ENCODE results near the gene PATJ. TPM values are rescaled to one million over a fixed set of nuclear protein-coding genes. Genes with fewer than 3 reads are reported as not detected.

PATJ gene
- total RNA-seq, 8 experiments from 2014 or later = 2.7 to 173 (median 22.4) TPM

DNA sequence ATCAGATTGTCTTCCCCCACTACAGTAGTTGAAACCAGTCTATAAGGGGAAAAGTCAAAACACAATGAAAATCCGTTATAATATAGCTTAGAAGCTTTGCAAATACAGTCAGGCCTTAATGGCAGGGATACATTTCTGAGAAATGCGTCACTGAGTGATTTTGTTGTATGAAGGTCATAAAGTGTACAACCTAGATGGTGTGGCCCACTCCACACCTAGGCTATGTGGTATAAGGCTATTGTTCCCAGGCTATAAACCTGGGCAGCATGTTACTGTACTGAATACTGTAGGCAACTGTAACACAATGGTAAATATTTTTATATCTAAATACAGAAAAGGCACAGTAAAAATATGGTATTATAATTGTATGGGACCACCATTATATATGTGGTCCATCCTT lies 264.4 kb downstream of the PATJ start:
- no peaks in the 10 kb centered on the region for H3K4me1 ChIP-seq (replicated peaks in 1 of 2)
- ATAC-seq (replicated peaks in 6 of 8) = no peak
- H3K4me3 ChIP-seq = no peak overlapping the region
- in situ Hi-C loops (cut with MboI; ENCODE audit: low pct_unique_long_range_greater_than_20kb in 2 of 9, low sequenced_read_pairs in 9 of 9, unreplicated experiment in 9 of 9) = no loop called here
- H3K27ac ChIP-seq = no peak overlapping the region
- WGBS, 10 experiments = 54 to 100% (median 88%) methylated on average over 1 to 2 of the region's 2 CpGs; no CpG with 5 or more reads in 3 of the 10 experiments

DNA sequence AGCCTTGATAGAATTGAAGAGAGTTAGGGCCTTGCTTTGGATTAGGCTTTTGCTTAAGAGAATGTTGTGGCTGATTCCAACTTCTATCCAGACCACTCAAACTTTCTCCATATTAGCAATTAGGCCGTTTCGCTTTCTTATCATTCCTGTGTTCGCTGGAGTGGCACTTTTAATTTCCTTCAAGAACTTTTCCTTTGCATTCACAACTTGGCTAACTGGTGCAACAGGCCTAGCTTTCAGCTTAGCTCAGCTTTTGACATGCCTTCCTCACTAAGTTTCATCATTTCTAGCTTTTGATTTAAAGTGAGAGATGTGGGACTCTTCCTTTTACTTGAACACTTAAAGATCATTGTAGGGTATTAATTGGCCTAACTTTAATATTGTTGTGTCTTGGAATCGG lies 268.7 kb downstream of the PATJ start:
- in situ Hi-C loops (cut with MboI; ENCODE audit: low pct_unique_long_range_greater_than_20kb in 2 of 9, low sequenced_read_pairs in 9 of 9, unreplicated experiment in 9 of 9) = no loop called here
- Histone ChIP-seq H3K27ac (no peak overlapping the region), H3K4me1 (replicated peaks in 1 of 2) (no peaks in the 10 kb centered on the region), H3K4me3 (no peak overlapping the region)
- ATAC-seq (replicated peaks in 6 of 8) = no peak
- 58 to 100% (median 81%) methylated on average over 1 to 4 of the region's 4 CpGs; no CpG with 5 or more reads in 1 of the 10 experiments for WGBS, 10 experiments

DNA sequence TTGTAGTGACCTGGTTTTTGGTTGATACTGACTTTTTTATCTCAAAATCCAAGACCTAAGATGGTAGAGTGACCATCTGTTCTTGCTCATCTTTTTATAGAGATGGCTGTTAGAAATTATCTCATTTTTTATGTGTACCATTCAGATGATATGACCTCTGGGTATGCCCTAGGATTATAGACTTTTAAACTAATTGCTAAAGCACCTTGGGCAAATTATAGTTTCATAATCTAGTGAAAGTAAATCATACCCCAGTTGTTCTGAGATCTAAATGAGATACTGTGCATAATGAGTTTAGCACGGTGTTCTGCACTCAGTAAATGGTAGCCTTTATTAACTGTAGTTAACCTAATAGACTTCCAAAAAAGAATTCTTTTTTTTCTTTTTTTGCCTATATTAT lies 269.8 kb downstream of the PATJ start:
- 50 to 100% (median 80%) methylated on average over 1 of the region's 1 CpG; no CpG with 5 or more reads in 2 of the 10 experiments for WGBS, 10 experiments

DNA sequence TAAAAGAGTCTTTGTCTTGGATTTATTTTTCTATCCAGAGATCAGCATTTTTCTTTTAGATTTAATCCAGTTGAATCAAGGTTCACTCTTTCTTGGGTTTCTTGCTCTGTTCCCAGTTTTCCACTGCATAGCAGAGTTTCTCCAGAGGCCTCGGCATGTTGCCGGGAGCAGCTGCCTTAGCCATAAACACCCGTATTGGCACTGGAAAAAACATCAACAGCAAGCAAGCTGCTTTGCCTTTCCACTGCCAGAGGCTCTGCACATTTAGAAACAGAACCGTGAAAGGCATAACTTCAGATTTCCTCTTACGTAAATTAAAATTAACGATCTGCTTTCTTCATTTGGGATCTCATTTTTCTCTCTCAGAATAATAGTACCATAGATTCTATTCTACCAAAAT lies 270.6 kb downstream of the PATJ start:
- no peaks in the 10 kb centered on the region for H3K4me1 ChIP-seq (replicated peaks in 1 of 2)
- no peak overlapping the region for H3K4me3 ChIP-seq
- in situ Hi-C loops (cut with MboI; ENCODE audit: low pct_unique_long_range_greater_than_20kb in 2 of 9, low sequenced_read_pairs in 9 of 9, unreplicated experiment in 9 of 9) = no loop called here
- 11 to 96% (median 73%) methylated on average over 1 to 6 of the region's 6 CpGs for WGBS, 10 experiments
- no peak for ATAC-seq (replicated peaks in 6 of 8)
- no peak overlapping the region for H3K27ac ChIP-seq

More for the DNA sequence above, 269.8 kb downstream of the PATJ start:
- H3K4me3 ChIP-seq = no peak overlapping the region
- in situ Hi-C loops (cut with MboI; ENCODE audit: low pct_unique_long_range_greater_than_20kb in 2 of 9, low sequenced_read_pairs in 9 of 9, unreplicated experiment in 9 of 9) = no loop called here
- no peak overlapping the region for H3K27ac ChIP-seq
- ATAC-seq (replicated peaks in 6 of 8) = no peak
- H3K4me1 ChIP-seq (replicated peaks in 1 of 2) = no peaks in the 10 kb centered on the region

DNA sequence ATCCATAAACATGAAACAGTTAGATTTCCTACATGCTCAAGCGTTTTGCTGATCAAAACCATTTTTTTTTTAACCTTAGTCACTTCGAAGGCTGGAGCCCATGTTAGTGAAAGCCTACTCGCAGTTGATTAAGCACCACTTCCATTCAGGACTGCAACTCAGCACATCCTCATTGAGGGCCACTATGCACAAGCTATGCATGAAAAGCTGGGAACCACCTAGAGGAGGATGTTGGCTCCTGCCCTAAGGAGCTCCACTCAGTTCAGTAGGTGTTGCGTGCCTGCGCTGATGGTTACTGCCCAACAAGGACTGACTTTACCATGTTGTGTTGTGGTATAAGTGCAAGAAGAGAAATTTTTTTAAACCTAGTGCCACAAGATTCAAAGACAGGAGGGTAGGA lies 271.0 kb downstream of the PATJ start:
- Histone ChIP-seq H3K4me3 (no peak overlapping the region), H3K4me1 (replicated peaks in 1 of 2) (no peaks in the 10 kb centered on the region), H3K27ac (no peak overlapping the region)
- 10 to 97% (median 78%) methylated on average over 2 to 5 of the region's 5 CpGs; no CpG with 5 or more reads in 2 of the 10 experiments for WGBS, 10 experiments
- in situ Hi-C loops (cut with MboI; ENCODE audit: low pct_unique_long_range_greater_than_20kb in 2 of 9, low sequenced_read_pairs in 9 of 9, unreplicated experiment in 9 of 9) = no loop called here
- no peak for ATAC-seq (replicated peaks in 6 of 8)

DNA sequence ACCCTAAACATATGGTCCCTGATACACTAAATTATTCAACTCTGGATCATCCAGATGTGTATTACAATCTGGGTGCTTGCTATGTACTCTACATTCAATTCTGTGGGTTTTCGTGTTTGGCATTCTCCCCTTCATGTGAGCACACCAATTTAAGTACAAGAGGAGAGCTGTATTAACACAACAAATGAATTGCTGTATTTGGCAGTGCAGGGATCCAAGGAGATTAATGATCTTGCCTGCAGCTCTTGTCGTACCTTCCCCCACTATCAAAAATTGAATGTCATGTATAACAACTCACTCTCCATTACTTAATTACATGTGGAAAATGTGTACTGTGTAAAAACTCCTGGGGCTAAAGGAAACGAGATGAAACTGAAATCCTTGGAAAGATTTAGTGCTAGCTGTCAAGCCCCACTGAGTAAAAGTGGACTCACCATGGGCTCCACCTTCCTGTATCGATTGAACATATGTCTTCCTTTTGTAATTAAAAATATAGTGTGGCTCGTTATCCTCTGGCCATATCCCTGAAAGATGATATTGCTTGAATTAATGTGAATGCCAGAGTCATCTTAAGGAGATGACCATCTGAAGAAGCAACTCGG lies 280.2 kb downstream of the PATJ start:
- peak in 6 of 8 experiments; percentile 63 to 97 (median 96) for ATAC-seq (replicated peaks in 6 of 8)
- peaks cover 7 to 19% of the 10 kb centered on the region in 2 donors for H3K4me1 ChIP-seq (replicated peaks in 1 of 2)
- WGBS, 10 experiments = 21 to 58% (median 33%) methylated on average over 1 to 6 of the region's 6 CpGs; no CpG with 5 or more reads in 1 of the 10 experiments
- no peak overlapping the region for H3K4me3 ChIP-seq
- peak overlapping the region in 1 of 2 donors; percentile 5 for H3K27ac ChIP-seq
- in situ Hi-C loops (cut with MboI; ENCODE audit: low pct_unique_long_range_greater_than_20kb in 2 of 9, low sequenced_read_pairs in 9 of 9, unreplicated experiment in 9 of 9) = no loop called here

DNA sequence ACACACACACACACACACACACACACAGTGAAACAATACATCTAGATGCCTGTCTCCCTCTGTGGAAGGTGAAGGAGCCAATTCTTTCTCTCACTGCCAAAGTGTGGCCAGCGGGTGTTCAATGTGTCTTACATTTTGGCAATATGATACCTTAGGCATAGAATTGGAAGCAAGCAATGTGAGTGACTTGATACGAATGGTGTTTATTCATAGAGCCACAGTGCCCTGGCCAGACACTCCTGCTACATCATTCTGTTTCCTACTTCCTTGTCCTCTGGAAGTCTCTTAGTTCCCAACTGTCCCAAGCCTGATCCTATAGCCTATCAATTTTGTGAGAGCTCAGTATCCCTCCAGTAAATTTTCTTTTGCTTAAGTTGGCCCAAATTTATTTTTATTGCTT lies 282.4 kb downstream of the PATJ start:
- peaks cover 7 to 19% of the 10 kb centered on the region in 2 donors for H3K4me1 ChIP-seq (replicated peaks in 1 of 2)
- WGBS, 10 experiments = 40 to 100% (median 86%) methylated on average over 1 to 2 of the region's 2 CpGs; no CpG with 5 or more reads in 3 of the 10 experiments
- no peak overlapping the region for H3K27ac ChIP-seq
- no peak for ATAC-seq (replicated peaks in 6 of 8)
- in situ Hi-C loops (cut with MboI; ENCODE audit: low pct_unique_long_range_greater_than_20kb in 2 of 9, low sequenced_read_pairs in 9 of 9, unreplicated experiment in 9 of 9) = no loop called here
- H3K4me3 ChIP-seq = no peak overlapping the region

DNA sequence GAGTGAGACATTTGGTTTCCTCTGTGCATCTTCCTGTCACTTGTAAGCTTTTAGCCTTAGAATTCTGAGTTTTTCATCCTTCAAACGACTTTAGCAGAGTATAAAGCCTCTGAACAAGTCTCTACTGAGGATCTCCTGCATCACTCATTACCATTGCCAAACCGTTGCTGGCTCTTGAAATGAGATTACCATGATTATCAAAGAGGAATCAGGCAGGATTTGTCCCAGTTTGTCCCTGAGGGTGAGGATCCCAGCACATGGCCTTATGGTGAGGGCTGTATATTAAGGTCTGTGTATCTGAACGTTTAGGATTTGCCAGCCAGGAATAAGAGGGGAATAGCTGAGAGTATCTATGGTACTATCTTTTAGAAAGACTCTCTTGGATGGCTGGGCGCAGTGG lies 282.9 kb downstream of the PATJ start:
- 0 to 88% (median 75%) methylated on average over 1 to 4 of the region's 4 CpGs; no CpG with 5 or more reads in 2 of the 10 experiments for WGBS, 10 experiments

DNA sequence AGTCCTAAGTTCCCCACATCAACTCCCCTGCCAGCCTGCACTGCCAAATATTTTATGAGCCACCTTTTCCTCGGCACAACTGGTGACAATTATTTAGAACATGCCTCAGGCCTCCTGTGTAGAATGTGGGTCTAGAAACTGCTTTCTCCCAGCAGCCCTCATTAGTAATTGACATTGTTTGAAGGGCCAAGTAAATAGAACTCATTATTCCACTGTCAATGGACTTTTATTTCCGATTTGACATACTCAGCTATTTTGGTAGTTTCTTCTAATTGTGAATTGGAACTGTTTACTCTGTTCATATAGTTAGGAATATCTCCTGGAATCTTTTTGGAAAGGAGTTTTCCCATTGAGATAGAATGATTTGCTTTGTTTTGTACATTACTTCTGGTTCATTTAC lies 283.6 kb downstream of the PATJ start:
- H3K4me1 ChIP-seq (replicated peaks in 1 of 2) = peaks cover 7 to 19% of the 10 kb centered on the region in 2 donors
- no peak for ATAC-seq (replicated peaks in 6 of 8)
- H3K4me3 ChIP-seq = no peak overlapping the region
- H3K27ac ChIP-seq = no peak overlapping the region
- in situ Hi-C loops (cut with MboI; ENCODE audit: low pct_unique_long_range_greater_than_20kb in 2 of 9, low sequenced_read_pairs in 9 of 9, unreplicated experiment in 9 of 9) = no loop called here
- 70 to 100% (median 90%) methylated on average over 1 to 2 of the region's 2 CpGs; no CpG with 5 or more reads in 3 of the 10 experiments for WGBS, 10 experiments

More for the DNA sequence above, 282.9 kb downstream of the PATJ start:
- no peak overlapping the region for H3K4me3 ChIP-seq
- H3K4me1 ChIP-seq (replicated peaks in 1 of 2) = peaks cover 7 to 19% of the 10 kb centered on the region in 2 donors
- no peak for ATAC-seq (replicated peaks in 6 of 8)
- H3K27ac ChIP-seq = no peak overlapping the region
- in situ Hi-C loops (cut with MboI; ENCODE audit: low pct_unique_long_range_greater_than_20kb in 2 of 9, low sequenced_read_pairs in 9 of 9, unreplicated experiment in 9 of 9) = no loop called here

DNA sequence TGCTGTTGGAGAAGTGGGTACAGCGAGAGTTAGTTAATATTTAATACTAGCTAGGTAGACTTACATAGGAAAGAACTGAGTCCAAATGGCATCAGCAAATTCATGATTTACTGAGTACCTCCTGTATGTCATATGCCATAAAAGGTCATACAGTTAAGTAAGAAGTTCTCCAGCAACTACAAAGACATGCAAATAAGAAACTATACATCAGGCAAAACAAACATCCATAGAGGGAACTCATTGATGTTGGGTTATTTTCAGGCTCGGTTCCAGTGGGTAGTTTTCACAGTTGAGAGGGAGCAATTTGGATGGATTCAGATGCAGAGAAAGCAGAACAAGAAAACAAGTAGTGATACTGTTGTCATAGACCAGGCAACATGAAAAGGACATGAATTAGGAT lies 287.4 kb downstream of the PATJ start:
- H3K4me3 ChIP-seq = no peak overlapping the region

DNA sequence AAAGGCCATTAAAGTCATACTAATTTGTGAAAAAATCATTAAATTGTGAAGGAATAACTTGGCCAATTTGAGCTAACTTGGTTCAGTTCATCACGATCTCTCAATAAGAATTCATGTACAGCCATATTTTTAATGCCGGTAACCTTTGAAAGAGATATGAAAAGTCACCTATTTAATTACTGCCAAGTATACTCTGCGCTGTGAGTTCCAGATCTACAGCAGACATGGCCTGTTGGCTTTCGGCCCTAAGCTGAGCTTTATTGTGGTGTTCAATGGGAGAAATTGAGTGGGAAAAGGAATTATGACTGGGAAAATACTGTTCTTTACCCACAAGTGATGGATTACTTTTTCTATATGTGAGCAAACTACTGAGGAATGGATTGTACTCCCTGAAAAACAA lies 292.5 kb downstream of the PATJ start:
- in situ Hi-C loops (cut with MboI; ENCODE audit: low pct_unique_long_range_greater_than_20kb in 2 of 9, low sequenced_read_pairs in 9 of 9, unreplicated experiment in 9 of 9) = no loop called here
- Histone ChIP-seq H3K27ac (no peak overlapping the region), H3K4me1 (replicated peaks in 1 of 2) (peaks cover 3 to 4% of the 10 kb centered on the region in 2 donors), H3K4me3 (no peak overlapping the region)
- WGBS, 10 experiments = 50 to 100% (median 74%) methylated on average over 1 to 4 of the region's 4 CpGs
- no peak for ATAC-seq (replicated peaks in 6 of 8)

More for the DNA sequence above, 287.4 kb downstream of the PATJ start:
- ATAC-seq (replicated peaks in 6 of 8) = no peak
- in situ Hi-C loops (cut with MboI; ENCODE audit: low pct_unique_long_range_greater_than_20kb in 2 of 9, low sequenced_read_pairs in 9 of 9, unreplicated experiment in 9 of 9) = no loop called here
- no peak overlapping the region for H3K27ac ChIP-seq
- H3K4me1 ChIP-seq (replicated peaks in 1 of 2) = peaks cover 0 to 3% of the 10 kb centered on the region in 2 donors
- WGBS, 10 experiments = 20 to 80% (median 59%) methylated on average over 1 to 2 of the region's 2 CpGs

DNA sequence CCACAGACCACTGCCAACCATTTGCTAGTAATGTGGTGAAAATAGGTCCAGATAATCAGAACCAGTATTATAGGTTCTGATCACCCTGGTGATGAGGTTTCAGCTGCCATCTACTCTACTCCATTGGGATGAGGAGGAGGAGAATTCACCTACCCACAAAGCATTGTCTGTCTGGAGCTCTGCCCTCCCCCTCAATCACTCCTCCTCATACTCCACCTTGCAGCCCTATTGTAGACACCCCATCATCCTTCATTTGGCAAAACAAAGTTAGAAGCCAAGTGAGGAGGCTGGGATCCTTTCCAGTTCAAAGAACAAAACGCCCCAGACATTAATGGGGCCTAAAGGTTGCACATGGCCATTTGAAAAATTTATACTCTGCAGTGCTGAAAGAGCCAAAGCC lies 295.0 kb downstream of the PATJ start:
- Histone ChIP-seq H3K27ac (no peak overlapping the region), H3K4me1 (replicated peaks in 1 of 2) (peaks cover 3 to 4% of the 10 kb centered on the region in 2 donors), H3K4me3 (no peak overlapping the region)
- in situ Hi-C loops (cut with MboI; ENCODE audit: low pct_unique_long_range_greater_than_20kb in 2 of 9, low sequenced_read_pairs in 9 of 9, unreplicated experiment in 9 of 9) = no loop called here
- ATAC-seq (replicated peaks in 6 of 8) = no peak
- 40 to 94% (median 67%) methylated on average over 1 of the region's 1 CpG; no CpG with 5 or more reads in 7 of the 10 experiments for WGBS, 10 experiments

DNA sequence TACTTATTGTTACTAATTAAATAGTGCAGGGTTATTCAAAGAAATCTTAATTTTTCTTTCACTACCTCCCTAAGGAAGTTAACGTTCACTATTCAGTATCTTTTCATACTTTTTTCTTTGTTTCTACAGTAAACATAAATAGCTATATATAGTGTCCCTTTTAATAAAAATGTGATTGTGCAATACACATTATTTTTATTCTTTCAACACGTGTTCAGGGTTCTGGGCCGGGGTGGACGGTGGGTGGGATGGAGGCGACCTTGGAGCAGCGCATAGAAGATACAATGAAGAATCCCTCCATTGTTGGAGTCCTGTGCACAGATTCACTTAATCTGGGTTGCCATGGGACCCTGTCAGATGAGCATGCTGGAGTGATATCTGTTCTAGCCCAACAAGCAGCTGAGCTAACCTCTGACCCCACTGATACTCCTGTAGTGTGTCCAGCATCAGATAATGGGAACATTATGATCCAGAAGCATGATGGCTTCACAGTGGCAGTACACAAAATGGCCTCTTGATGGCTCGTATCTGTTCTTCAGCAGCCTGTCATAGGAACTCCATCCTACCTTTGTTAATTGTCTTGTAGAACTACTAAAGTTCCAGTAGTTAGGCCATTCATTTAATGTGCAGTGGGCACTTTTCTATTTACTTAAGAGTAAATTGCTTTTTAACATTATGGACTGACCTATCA lies 296.5 kb downstream of the PATJ start:
- WGBS, 10 experiments = 55 to 100% (median 71%) methylated on average over 1 to 7 of the region's 7 CpGs
- H3K4me1 ChIP-seq (replicated peaks in 1 of 2) = peaks cover 3 to 4% of the 10 kb centered on the region in 2 donors

More for the DNA sequence above, 296.5 kb downstream of the PATJ start:
- H3K4me3 ChIP-seq = no peak overlapping the region
- in situ Hi-C loops (cut with MboI; ENCODE audit: low pct_unique_long_range_greater_than_20kb in 2 of 9, low sequenced_read_pairs in 9 of 9, unreplicated experiment in 9 of 9) = no loop called here
- H3K27ac ChIP-seq = no peak overlapping the region
- peak in 1 of 8 experiments; percentile 22 for ATAC-seq (replicated peaks in 6 of 8)

All from motor neuron (in vitro differentiated cells).